ENCODE measurements around the gene MYH7.
A peak's percentile ranks its signal among the peaks of the same experiment; 100 is the strongest.

MYH7 gene

GRCh38 chr14:23435543-23436326 is at the start of gene MYH7:
TSS of gene MYH7 (minus strand) at chr14:23435660. CDS start at chr14:23433732, 1,928 bp downstream.
- Mint-ChIP-seq H3K27ac (no peak within 1 kb of the TSS), H3K27me3 (peaks cover 56% of the 10 kb centered on the region), H3K36me3 (no peaks in the 10 kb centered on the region), H3K4me3 (no peak within 1 kb of the TSS), H3K9me3 (no peaks in the 10 kb centered on the region), H3K4me1 (no peaks in the 10 kb centered on the region)
- ATAC-seq: no peak

DNA sequence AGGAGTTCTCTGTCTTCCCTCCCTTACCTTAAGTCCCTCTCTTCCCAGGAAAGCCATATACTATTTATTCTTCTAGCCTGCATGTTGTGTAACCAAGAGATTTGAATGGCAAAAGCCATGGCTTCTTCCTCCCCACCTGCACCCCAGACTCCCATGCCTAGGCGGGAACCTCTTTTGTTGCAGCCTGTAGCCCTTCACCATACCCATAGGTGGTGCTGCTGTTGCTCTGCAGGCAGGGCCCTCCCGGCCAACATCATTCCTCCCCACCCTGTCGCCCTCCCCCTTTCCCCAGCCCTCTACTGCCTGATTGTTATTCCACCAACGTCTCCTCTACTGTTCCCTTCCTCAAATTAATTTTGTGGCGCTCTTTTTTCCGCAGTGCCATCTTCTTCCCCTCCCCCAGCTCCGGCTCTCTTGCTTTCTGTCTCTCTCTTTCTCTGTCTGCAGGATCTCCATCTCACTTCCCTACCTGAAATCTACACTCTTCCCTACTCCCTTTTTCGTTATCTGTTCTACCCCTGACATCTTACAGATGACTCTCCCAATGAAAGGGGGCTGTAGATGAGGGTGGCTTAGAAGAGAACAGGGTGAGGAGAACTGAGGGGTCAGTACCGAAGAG is 47.9 kb upstream of the MYH7 start:
- no peak overlapping the region for H3K27ac Mint-ChIP-seq
- no peaks in the 10 kb centered on the region for H3K9me3 Mint-ChIP-seq
- H3K27me3 Mint-ChIP-seq: no peaks in the 10 kb centered on the region
- H3K36me3 Mint-ChIP-seq: peaks cover 52% of the 10 kb centered on the region
- no peak overlapping the region for H3K4me3 Mint-ChIP-seq
- ATAC-seq: no peak
- H3K4me1 Mint-ChIP-seq: peaks cover 25% of the 10 kb centered on the region

DNA sequence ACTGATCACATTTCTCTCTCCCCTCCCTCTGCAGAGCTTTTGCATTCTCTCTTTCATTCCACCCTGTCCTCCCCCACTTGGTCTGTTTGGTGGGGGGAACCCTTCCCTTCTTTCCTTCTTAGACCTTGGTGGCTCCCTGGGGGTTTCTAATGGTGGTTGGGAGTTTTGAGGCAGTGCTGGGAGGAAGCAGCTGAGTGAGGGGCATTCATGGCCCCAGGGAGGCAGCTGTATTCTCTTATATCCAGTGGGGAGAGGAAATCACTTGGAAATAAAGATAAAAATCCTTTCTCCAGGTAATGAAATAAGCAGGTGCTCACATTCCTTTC is 47.3 kb upstream of the MYH7 start:
- Mint-ChIP-seq H3K27me3 (no peaks in the 10 kb centered on the region), H3K9me3 (no peaks in the 10 kb centered on the region), H3K36me3 (peaks cover 57% of the 10 kb centered on the region), H3K4me1 (peaks cover 25% of the 10 kb centered on the region), H3K27ac (no peak overlapping the region), H3K4me3 (no peak overlapping the region)
- no peak for ATAC-seq

DNA sequence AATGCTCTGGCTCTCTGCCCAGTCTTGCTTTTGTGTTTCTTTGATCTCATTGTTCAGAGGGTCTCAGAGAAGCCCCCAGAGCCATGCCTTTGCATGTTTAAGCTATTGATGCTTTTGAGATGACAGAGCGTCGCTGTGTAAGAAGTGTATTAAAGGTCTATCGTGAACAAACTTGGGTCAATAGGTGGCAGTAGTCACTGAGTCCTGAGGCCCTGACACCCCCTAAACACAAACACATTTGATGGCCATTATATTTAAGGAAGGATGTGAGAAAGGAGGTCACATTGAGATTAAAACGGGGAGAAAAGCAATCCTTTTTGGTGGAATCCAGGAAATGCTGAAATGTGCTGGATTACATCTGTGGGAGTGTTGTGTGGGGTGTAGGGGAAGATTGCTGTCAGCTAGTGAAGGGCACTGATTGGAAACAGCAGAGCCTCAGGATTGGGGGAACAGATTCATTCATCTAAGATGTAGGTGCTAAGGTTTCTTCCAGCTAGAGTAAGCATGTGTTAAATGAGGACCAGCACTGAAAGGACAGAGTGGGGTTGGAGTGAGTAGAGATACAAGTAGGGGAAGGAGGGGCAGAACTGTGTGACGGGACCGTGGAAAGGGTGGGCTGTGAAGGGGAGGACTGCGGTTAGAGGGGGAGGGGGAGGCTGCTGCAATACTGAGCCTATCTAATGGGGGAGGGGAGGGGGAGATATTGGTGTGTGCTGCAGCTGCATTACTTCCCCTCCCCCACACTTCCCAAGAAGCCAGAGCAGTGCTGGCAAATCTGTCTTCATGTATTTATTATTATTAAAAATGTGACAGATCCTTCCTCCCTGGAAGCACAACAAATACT is 46.7 kb upstream of the MYH7 start:
- peaks cover 58% of the 10 kb centered on the region for H3K36me3 Mint-ChIP-seq
- ATAC-seq: no peak
- no peak overlapping the region for H3K27ac Mint-ChIP-seq

DNA sequence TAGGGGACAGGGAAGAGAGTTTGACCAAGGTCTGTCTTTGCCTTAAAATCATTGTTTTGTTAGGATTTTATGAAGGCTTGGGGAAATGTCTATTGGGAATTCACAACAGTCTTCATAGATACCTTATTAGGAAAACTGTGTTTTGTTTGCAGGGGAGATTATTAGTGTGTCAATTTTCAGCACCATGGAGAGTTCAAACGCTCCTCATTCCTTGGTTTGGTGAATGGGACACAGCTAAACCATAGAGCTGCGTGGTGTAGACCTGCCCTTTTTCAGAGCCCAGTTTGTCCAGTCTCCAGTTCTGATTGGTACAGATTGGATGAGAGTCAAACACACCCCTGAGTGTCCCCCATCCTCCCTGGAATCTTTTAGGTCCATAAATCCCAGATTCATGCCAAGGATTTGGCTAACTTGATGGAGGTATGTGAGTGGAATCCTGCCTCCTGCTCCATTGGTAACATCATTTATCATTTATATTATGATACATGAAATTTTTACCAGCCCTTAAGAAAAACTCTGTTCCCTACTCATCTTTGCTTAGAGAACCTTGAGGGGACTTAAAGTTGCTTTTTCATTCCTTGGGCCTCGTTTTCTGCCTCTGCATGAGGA is 46.0 kb upstream of the MYH7 start:
- no peak for ATAC-seq
- H3K4me1 Mint-ChIP-seq: peaks cover 19% of the 10 kb centered on the region
- no peaks in the 10 kb centered on the region for H3K27me3 Mint-ChIP-seq
- peaks cover 58% of the 10 kb centered on the region for H3K36me3 Mint-ChIP-seq
- no peak overlapping the region for H3K27ac Mint-ChIP-seq
- H3K4me3 Mint-ChIP-seq: no peak overlapping the region
- no peaks in the 10 kb centered on the region for H3K9me3 Mint-ChIP-seq

More for the DNA sequence above, 46.7 kb upstream of the MYH7 start:
- H3K4me3 Mint-ChIP-seq: no peak overlapping the region
- H3K27me3 Mint-ChIP-seq: no peaks in the 10 kb centered on the region
- no peaks in the 10 kb centered on the region for H3K9me3 Mint-ChIP-seq
- H3K4me1 Mint-ChIP-seq: peaks cover 25% of the 10 kb centered on the region

DNA sequence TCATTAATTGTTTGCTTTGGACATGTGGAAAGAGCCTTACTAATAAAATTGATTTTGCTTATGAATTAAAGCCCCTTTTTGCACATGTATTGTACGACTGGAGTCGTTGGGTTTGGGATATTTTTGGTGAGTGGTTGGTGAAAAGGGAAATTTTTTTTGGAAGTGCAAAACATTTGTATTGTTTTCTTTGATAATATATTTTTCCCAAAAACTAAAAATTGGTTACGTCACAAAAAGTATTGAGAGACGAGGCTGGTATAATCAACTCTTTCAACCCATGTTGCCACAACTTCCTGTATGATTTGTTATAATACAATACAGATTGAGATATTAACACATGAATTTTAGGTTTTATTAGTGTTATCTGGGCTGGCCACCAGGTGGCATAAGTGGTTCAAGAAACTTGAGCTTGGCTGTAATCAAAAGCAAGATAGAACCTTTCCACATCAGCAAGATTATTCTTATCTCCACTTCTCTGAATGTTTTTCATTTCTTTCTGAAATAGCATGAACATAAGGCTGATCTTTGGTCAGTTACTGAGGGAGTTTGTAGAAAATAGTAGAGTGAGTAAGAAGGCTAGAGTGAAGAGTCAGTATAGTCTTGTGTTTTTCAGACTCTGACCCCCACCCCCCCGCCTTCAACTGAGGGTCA is 42.8 kb upstream of the MYH7 start:
- Mint-ChIP-seq H3K27ac (no peak overlapping the region), H3K27me3 (no peaks in the 10 kb centered on the region), H3K9me3 (no peaks in the 10 kb centered on the region)

DNA sequence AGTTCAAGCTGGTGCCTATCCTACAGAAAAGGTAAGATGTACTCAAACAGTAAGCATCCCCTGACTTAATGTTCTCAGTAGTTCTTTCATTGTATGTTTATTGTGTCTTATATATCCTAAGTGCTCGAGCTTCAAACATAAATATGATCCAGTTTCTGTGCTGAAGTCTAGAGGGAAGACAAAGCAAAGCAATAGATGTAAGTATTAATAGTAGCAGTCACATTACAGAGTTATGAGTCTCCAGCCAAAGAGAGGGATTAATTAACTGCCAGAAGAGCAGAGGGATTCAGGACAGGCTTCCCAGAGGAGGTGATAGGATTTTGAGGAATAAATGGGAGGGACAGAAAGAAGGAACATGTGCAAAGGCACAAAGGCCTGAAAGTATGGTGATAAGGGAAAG is 35.5 kb upstream of the MYH7 start:
- H3K27ac Mint-ChIP-seq: no peak overlapping the region
- peaks cover 24% of the 10 kb centered on the region for H3K36me3 Mint-ChIP-seq
- H3K27me3 Mint-ChIP-seq: no peaks in the 10 kb centered on the region
- no peaks in the 10 kb centered on the region for H3K9me3 Mint-ChIP-seq
- no peak for ATAC-seq
- peaks cover 7% of the 10 kb centered on the region for H3K4me1 Mint-ChIP-seq
- H3K4me3 Mint-ChIP-seq: peak overlapping the region; percentile 43

More for the DNA sequence above, 42.8 kb upstream of the MYH7 start:
- Mint-ChIP-seq H3K4me3 (no peak overlapping the region), H3K4me1 (peaks cover 13% of the 10 kb centered on the region), H3K36me3 (peaks cover 62% of the 10 kb centered on the region)
- peak; percentile 50 for ATAC-seq

DNA sequence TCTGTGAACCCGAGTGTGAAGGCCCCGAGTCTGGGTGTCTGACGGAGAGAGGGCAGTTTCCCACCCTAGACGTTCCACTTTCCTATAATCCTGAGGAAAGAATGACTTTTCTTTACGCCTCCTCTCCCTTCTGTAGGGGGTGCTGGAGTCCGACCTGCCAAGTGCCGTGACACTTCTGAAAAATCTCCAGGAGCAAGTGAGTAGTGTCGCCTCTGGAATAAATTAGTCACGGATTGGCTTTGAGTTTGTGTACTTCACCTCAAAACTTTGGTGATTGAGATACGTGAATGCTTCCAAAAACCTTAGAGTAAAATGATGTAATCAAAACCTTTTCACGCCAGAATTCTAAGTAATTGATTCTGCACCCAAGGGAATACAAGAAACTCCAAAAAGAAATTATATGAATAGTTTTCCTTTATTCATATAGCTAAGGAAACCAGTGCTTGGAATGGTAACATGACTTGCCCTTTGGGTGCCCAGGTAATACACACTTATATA is 34.5 kb upstream of the MYH7 start:
- no peaks in the 10 kb centered on the region for H3K27me3 Mint-ChIP-seq
- no peak overlapping the region for H3K27ac Mint-ChIP-seq

GRCh38 chr14:23469127-23469905 is 33.9 kb upstream of the MYH7 start, which contains the start of gene NGDN:
TSS of gene NGDN (plus strand) at chr14:23469703. CDS start at chr14:23469716, 13 bp downstream.
- Mint-ChIP-seq H3K27me3 (no peaks in the 10 kb centered on the region), H3K4me3 (no peak within 1 kb of the TSS), H3K36me3 (peaks cover 11% of the 10 kb centered on the region), H3K4me1 (peaks cover 7% of the 10 kb centered on the region), H3K9me3 (no peaks in the 10 kb centered on the region), H3K27ac (no peak within 1 kb of the TSS)
- peak; percentile 99 for ATAC-seq

More for the DNA sequence above, 34.5 kb upstream of the MYH7 start:
- H3K36me3 Mint-ChIP-seq: peaks cover 16% of the 10 kb centered on the region
- H3K9me3 Mint-ChIP-seq: no peaks in the 10 kb centered on the region
- peak; percentile 4 for ATAC-seq
- H3K4me3 Mint-ChIP-seq: no peak overlapping the region
- H3K4me1 Mint-ChIP-seq: peaks cover 7% of the 10 kb centered on the region

- peaks cover 7% of the 10 kb centered on the region for H3K4me1 Mint-ChIP-seq
- H3K9me3 Mint-ChIP-seq: no peaks in the 10 kb centered on the region
- peaks cover 8% of the 10 kb centered on the region for H3K36me3 Mint-ChIP-seq
- H3K4me3 Mint-ChIP-seq: no peak overlapping the region
- no peaks in the 10 kb centered on the region for H3K27me3 Mint-ChIP-seq
- no peak overlapping the region for H3K27ac Mint-ChIP-seq
- ATAC-seq: no peak
Observed at GRCh38 chr14:23468704-23469126, 33.3 kb upstream of the MYH7 start.

- H3K27ac Mint-ChIP-seq: no peak overlapping the region
- H3K4me3 Mint-ChIP-seq: no peak overlapping the region
- H3K9me3 Mint-ChIP-seq: no peaks in the 10 kb centered on the region
- H3K4me1 Mint-ChIP-seq: no peaks in the 10 kb centered on the region
- H3K27me3 Mint-ChIP-seq: no peaks in the 10 kb centered on the region
- ATAC-seq: no peak
- no peaks in the 10 kb centered on the region for H3K36me3 Mint-ChIP-seq
Observed at GRCh38 chr14:23465261-23465660, 29.8 kb upstream of the MYH7 start.

- Mint-ChIP-seq H3K36me3 (no peaks in the 10 kb centered on the region), H3K27ac (no peak overlapping the region)
- ATAC-seq: no peak
Observed at GRCh38 chr14:23464700-23465099, 29.2 kb upstream of the MYH7 start.

DNA sequence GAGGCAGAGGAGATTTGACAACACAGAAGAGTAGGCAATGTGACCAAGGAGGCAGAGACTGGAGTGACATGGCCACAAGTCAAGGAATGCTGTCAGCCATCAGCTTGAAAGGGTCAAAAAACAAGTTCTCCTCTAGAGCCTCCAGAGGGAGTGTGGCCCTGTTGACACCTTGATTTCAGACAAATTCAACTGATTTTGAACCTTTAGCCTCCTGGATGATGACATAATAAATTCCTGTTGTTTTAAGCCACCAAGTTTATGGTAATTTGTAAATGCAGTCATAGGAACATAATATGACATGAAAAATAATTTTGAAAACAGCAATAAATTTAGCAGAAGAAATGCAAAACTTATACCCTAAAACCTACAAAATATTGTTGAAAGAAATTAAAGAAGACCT is 25.5 kb upstream of the MYH7 start:
- no peak for ATAC-seq

More at GRCh38 chr14:23464700-23465099, 29.2 kb upstream of the MYH7 start:
- Mint-ChIP-seq H3K4me3 (no peak overlapping the region), H3K9me3 (no peaks in the 10 kb centered on the region), H3K27me3 (no peaks in the 10 kb centered on the region), H3K4me1 (no peaks in the 10 kb centered on the region)

More for the DNA sequence above, 25.5 kb upstream of the MYH7 start:
- H3K4me3 Mint-ChIP-seq: no peak overlapping the region
- H3K36me3 Mint-ChIP-seq: no peaks in the 10 kb centered on the region
- no peak overlapping the region for H3K27ac Mint-ChIP-seq
- H3K9me3 Mint-ChIP-seq: no peaks in the 10 kb centered on the region
- peaks cover 18% of the 10 kb centered on the region for H3K27me3 Mint-ChIP-seq
- no peaks in the 10 kb centered on the region for H3K4me1 Mint-ChIP-seq
